Measurements from ENCODE around the gene IGSF9.

The IGSF9 gene

GRCh38 chr1:159928491-159929050 is 16.8 kb downstream of the IGSF9 start:
- Histone ChIP-seq H3K27me3 (ENCODE audit: insufficient read depth, low read length) (peaks cover 4% of the 10 kb centered on the region; the same call in 1 of the 2 replicates), H3K4me1 (ENCODE audit: insufficient read depth, low read length, severe bottlenecking) (peaks cover 23% of the 10 kb centered on the region), H3F3A (ENCODE audit: insufficient read depth, low read length) (no peaks in the 10 kb centered on the region), H4K20me1 (ENCODE audit: insufficient read depth, low read length) (no peaks in the 10 kb centered on the region), H3K4me2 (ENCODE audit: low read length) (no peak overlapping the region), H3K9me2 (ENCODE audit: low read depth, low read length) (no peaks in the 10 kb centered on the region), H3K4me3 (ENCODE audit: low read depth, low read length, poor library complexity, severe bottlenecking) (no peak overlapping the region), H3K79me2 (ENCODE audit: insufficient read depth, low read length) (no peaks in the 10 kb centered on the region), H3K27ac (ENCODE audit: low read depth, low read length, poor library complexity, severe bottlenecking) (no peak overlapping the region), H2AFZ (ENCODE audit: low read length) (no peak overlapping the region), H3K36me3 (ENCODE audit: insufficient read depth, low read length) (no peaks in the 10 kb centered on the region), H3K9me3 (ENCODE audit: low read length) (no peaks in the 10 kb centered on the region), H3K9ac (ENCODE audit: low read length) (no peak overlapping the region)
- TF ChIP-seq, protein P1, sequence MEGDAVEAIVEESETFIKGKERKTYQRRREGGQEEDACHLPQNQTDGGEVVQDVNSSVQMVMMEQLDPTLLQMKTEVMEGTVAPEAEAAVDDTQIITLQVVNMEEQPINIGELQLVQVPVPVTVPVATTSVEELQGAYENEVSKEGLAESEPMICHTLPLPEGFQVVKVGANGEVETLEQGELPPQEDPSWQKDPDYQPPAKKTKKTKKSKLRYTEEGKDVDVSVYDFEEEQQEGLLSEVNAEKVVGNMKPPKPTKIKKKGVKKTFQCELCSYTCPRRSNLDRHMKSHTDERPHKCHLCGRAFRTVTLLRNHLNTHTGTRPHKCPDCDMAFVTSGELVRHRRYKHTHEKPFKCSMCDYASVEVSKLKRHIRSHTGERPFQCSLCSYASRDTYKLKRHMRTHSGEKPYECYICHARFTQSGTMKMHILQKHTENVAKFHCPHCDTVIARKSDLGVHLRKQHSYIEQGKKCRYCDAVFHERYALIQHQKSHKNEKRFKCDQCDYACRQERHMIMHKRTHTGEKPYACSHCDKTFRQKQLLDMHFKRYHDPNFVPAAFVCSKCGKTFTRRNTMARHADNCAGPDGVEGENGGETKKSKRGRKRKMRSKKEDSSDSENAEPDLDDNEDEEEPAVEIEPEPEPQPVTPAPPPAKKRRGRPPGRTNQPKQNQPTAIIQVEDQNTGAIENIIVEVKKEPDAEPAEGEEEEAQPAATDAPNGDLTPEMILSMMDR (IDR thresholded peaks at IDR 0.05; ENCODE audit: low read length), result no peak

DNA sequence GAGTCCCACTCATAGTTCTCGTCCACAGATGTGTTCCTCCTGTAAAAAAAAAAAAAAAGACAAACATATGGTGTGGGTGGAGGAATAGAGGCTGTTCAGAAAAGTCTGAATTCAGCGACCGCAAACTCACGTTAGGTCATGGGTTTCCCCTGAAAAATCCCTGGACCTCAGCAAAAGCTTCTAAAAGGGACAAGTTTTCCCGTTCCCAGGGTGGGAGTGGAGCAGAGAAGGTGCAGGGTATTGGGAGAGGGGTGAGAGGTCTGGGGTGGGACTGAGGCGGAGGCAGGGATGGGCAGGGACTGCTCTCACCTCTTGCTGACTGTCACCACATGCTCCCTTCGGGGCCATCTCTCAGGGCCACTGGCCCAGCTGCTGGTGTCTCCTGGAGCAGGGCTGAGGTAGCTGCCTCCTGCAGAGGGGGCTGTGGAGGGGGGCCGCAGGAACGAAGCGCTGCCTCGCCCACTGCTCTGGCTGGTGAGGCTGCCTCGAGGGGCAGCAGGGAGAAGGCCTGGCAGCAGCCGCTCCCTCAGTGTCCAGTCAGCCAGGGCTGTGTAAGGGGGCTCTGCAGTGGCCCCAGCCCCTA is 17.5 kb downstream of the IGSF9 start:
- Histone ChIP-seq H3K9ac (ENCODE audit: low read length) (no peak overlapping the region), H4K20me1 (ENCODE audit: insufficient read depth, low read length) (no peaks in the 10 kb centered on the region), H3F3A (ENCODE audit: insufficient read depth, low read length) (no peaks in the 10 kb centered on the region), H3K79me2 (ENCODE audit: insufficient read depth, low read length) (no peaks in the 10 kb centered on the region), H3K27me3 (ENCODE audit: insufficient read depth, low read length) (peaks cover 4% of the 10 kb centered on the region; the same call in 1 of the 2 replicates), H3K27ac (ENCODE audit: low read depth, low read length, poor library complexity, severe bottlenecking) (no peak overlapping the region), H3K9me3 (ENCODE audit: low read length) (no peaks in the 10 kb centered on the region), H3K4me3 (ENCODE audit: low read depth, low read length, poor library complexity, severe bottlenecking) (no peak overlapping the region), H3K4me2 (ENCODE audit: low read length) (no peak overlapping the region), H2AFZ (ENCODE audit: low read length) (no peak overlapping the region), H3K4me1 (ENCODE audit: insufficient read depth, low read length, severe bottlenecking) (peaks cover 29% of the 10 kb centered on the region), H3K36me3 (ENCODE audit: insufficient read depth, low read length) (no peaks in the 10 kb centered on the region), H3K9me2 (ENCODE audit: low read depth, low read length) (no peaks in the 10 kb centered on the region)
- TF ChIP-seq EZH2 (IDR thresholded peaks at IDR 0.05; ENCODE audit: borderline replicate concordance, low read length), result no peak
- TF ChIP-seq, protein P1 (IDR thresholded peaks at IDR 0.05; ENCODE audit: low read length), result no peak

GRCh38 chr1:159927211-159927848 is 18.1 kb downstream of the IGSF9 start:
- Histone ChIP-seq H3K4me2 (ENCODE audit: low read length) (no peak overlapping the region), H3K4me1 (ENCODE audit: insufficient read depth, low read length, severe bottlenecking) (peaks cover 35% of the 10 kb centered on the region), H3K9ac (ENCODE audit: low read length) (no peak overlapping the region), H3K4me3 (ENCODE audit: low read depth, low read length, poor library complexity, severe bottlenecking) (no peak overlapping the region), H3K27me3 (ENCODE audit: insufficient read depth, low read length) (peaks cover 4% of the 10 kb centered on the region; the same call in 1 of the 2 replicates), H3K9me3 (ENCODE audit: low read length) (no peaks in the 10 kb centered on the region), H2AFZ (ENCODE audit: low read length) (no peak overlapping the region), H3K79me2 (ENCODE audit: insufficient read depth, low read length) (no peaks in the 10 kb centered on the region), H3F3A (ENCODE audit: insufficient read depth, low read length) (no peaks in the 10 kb centered on the region), H3K36me3 (ENCODE audit: insufficient read depth, low read length) (no peaks in the 10 kb centered on the region), H4K20me1 (ENCODE audit: insufficient read depth, low read length) (no peaks in the 10 kb centered on the region), H3K9me2 (ENCODE audit: low read depth, low read length) (no peaks in the 10 kb centered on the region), H3K27ac (ENCODE audit: low read depth, low read length, poor library complexity, severe bottlenecking) (no peak overlapping the region)
- TF ChIP-seq, protein P1 (IDR thresholded peaks at IDR 0.05; ENCODE audit: low read length), result no peak
- no peak for TF ChIP-seq EZH2 (IDR thresholded peaks at IDR 0.05; ENCODE audit: borderline replicate concordance, low read length)
